NCI-H2227 treated with DMSO at 0.1 percent for 48 hours (cell line): ENCODE results near the gene ARID3C.
"Not testable (repeated sequence)": the region's sequence is repeated elsewhere in the genome, so short reads cannot be mapped to it uniquely, and the experiment has no call there.

ENCODE experiments used
- DNase-seq: peaks from one replicate; lab custom pipeline; 2025; lab: John Stamatoyannopoulos, UW

The ARID3C gene

GRCh38 chr9:34652602-34653000 is 23.7 kb upstream of the ARID3C start:
- no peak for DNase-seq

GRCh38 chr9:34651876-34652601 is 23.2 kb upstream of the ARID3C start, which contains the start of gene IL11RA:
IL11RA (plus strand) TSS chr9:34652185; CDS start chr9:34655218, 3,033 bp downstream.
- no peak for DNase-seq

DNA sequence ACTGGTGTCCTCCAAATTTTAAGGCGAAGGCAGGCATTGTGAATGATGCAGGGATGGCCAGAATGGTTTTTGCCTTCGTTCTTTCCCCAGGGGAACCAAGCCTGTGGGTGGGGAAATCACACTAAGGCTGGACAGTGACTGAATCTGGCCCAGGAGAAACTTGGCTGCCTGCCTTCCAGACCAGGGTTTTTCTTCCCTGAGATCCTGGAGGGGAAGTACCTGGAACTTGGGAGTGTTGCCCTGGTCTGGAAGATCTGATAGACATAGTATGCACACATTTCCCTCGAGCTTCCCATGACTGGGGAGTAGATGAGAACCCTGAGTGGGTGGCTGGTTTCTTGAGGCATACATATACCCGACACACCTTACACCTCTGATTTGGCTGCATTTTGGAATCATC is 22.5 kb upstream of the ARID3C start:
- DNase-seq, result no peak

DNA sequence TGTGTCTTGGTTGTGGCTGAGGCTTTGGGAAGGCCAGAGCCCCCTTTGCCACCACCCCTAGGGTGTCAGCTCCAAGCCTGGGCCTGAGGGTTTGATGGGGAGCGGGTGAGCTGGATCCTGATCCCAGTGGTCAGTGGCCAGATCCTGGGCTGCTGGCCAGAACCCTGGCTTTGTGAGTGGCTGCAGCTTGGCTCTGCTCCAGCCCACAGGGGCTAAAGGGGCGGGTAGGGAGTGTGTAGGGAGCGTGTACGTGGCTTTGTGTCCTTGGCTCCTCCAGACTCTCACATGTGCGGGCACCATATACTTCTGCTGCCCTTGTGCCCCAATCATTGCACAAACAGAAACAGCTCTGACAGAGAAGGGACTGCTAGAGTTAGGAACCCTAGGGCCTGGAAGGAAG is 21.9 kb upstream of the ARID3C start:
- DNase-seq, result no peak

DNA sequence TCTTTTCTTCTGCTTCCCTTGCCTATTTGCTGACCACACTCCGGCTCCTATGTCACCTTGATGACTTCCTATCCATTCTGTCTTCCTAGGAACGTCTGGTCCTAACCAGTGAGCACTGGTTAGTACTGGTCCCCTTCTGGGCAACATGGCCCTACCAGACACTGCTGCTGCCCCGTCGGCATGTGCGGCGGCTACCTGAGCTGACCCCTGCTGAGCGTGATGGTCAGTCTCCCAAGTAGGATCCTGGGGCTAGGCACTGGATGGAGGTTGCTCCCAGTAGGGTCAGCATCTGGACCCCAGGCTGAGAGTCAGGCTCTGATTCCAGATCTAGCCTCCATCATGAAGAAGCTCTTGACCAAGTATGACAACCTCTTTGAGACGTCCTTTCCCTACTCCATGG is 19.8 kb upstream of the ARID3C start:
- DNase-seq, result no peak

DNA sequence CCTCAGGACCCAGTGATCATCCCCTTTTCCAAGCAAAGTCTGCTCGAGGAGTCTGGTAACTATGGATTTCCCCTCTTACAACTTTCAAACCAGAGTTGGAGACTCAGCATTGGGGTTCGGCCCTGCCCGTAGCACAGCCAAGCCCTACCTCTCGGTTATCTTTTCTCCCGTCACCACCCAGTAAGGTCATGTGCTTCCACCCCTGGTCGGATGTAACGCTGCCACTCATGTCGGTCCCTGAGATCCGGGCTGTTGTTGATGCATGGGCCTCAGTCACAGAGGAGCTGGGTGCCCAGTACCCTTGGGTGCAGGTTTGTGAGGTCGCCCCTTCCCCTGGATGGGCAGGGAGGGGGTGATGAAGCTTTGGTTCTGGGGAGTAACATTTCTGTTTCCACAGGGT is 18.8 kb upstream of the ARID3C start:
- DNase-seq, result no peak

GRCh38 chr9:34647084-34647403 is 18.2 kb upstream of the ARID3C start:
- no peak for DNase-seq

GRCh38 chr9:34646211-34647083 is 17.6 kb upstream of the ARID3C start, which contains the start of gene GALT:
GALT (plus strand) TSS chr9:34646675; CDS start chr9:34646705, 30 bp downstream.
- peak; percentile 84 for DNase-seq

GRCh38 chr9:34644766-34645314 is 16.0 kb upstream of the ARID3C start:
- DNase-seq, result no peak

DNA sequence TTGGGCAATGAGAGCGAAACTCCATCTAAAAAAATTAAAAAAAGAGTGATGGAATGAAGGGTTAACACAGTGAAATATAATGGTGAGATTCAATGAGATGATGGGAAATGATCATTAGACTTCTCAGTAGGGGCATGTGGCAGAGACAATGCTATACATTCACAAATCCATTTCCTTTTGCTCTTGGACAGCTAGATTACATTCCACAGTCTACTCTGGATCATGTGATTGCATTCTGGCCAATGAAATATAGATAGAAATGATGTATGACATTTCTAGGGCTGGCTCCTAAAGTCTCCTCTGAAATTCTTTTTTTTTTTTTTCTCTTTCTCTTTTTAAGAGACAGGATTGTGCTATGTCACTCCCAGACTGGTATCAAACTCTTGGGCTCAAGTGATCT is 13.8 kb upstream of the ARID3C start:
- no peak for DNase-seq

- DNase-seq, result not testable (repeated sequence)
These were observed 10.5 kb upstream of the ARID3C start for GRCh38 chr9:34639322-34639721.

DNA sequence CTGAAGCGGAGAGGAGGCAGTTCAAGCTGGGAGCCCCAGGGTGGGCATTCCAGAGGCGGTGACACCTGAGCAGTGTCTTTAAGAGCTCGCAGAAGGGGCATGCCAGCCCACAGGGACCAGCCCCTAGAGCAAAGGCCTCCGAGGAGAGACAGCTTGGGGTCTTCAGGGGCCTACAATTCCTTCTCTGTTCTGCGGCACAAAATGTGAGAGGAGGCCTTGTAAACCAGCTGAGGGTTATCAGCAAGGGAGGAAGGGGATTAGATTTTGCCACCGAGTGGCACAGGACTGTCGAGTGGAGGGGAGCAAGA is 9.2 kb upstream of the ARID3C start:
- no peak for DNase-seq

GRCh38 chr9:34637356-34638137 is 8.7 kb upstream of the ARID3C start, which contains the start of gene SIGMAR1:
SIGMAR1 (minus strand) TSS chr9:34637787; CDS start chr9:34637697, 90 bp downstream.
- peak; percentile 78 for DNase-seq

DNA sequence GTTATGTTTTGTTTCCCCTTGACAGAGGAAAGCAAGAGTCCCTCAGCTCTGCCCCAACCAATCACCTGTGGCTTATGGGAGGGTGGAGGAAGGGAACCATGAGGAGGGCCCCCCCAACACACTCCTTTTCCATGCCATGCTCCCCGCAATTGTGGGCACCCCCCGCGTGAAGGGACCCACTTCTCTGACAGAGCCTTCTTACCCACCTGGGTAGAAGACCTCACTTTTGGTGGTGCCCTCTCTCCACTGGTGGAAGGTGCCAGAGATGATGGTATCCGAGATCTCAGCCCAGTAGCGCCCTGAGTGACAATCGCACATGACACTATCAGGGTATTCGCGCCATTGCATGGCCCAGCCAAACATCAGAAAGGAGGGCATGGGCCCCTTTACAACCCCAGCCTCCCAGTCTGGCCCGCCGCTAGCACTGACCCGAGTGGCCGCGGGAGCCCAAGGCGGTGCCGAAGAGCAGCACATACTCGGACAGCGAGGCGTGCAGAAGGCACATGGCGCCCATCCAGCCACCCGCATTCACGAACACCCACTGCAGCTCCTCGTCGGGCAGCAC is 8.0 kb upstream of the ARID3C start:
- no peak for DNase-seq

DNA sequence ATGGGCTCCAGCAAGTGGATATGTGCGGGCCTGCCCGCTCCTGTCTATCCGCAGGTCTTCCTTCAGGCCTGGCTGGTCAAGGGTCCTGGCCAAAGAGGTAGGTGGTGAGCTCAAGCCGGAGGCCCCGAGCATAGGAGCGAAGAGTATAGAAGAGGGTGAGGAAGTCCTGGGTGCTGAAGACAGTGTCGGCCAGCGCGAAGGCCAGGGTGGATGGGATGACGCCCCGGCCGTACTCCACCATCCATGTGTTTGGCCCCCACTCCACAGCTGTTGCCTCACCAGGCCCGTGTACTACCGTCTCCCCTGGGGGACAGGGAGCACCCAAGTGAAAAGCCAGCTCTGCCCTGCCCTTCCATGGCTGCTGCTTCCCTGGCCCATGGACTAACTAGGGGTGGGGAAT is 6.7 kb upstream of the ARID3C start:
- no peak for DNase-seq

DNA sequence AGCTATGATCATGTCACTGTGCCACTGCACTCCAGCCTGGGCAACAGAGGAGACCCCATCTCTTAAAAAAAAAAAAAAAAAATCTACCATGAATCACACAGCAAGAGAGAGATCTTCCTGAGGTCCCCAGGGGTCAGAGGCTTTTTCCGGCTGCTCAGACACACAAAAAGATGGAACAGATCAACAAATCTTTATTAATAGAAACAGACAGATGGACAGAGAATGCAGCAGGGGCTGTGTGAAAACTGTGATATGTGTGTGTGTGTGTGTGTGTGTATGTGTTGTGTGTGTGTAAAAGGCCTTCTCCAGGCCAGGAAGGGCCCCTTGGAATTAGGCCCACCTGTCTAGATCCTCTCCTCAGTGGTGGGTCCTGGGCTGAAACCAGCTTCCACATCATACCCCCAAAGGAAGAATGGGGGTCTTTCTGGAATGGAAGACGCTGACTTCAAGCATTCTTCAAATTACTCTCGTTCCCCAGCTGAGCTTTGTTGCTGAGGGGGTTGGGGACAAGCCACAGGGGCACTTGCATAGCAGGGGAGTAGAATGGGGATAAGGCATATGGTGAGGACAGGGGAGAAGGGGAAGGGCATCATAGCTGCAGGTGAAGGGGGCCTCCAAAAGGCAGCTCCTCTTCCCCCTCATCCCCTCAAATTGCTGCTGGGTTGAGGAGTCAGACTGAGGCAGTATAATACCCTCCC is 5.8 kb upstream of the ARID3C start:
- no peak for DNase-seq

- DNase-seq, result peak; percentile 62
These were observed 5.1 kb upstream of the ARID3C start for GRCh38 chr9:34633851-34634550.

GRCh38 chr9:34633166-34633565 is 4.3 kb upstream of the ARID3C start:
- DNase-seq, result no peak

DNA sequence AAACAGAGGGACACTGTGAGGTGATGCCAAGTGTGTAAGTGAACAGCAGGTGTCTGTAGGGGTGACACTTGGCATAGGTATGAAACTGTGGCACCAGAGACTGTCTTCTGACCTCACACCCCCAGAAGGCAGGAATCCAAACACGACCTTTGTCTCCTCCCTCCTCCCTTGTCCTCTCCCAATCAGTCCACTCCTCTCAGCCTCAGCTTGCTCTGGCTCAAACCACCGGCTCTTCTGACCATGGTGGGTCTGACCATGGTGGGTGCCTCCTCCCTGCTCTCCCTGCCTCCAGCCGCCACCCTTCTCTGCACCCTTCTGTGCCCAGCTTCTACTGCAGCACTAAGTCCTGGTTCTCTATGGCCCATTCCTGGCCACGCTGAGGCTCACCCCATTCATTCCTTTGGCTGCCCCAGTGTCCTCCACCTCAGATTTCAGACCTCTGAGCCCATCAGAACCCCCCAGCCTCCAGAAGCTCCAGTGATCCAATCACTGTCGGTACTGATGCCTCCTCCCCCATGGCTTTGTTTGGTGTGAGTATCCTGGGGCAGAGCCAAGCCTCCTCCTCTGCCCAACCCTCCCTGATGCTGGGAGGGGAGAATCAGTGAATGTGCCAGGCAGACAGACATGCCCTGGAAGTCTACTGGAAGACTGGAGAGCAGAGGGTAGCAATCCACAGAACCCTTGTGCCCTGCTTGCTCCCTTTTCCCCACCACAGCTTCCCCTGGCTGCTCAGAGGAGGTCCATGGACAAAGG is 1.7 kb upstream of the ARID3C start:
- no peak for DNase-seq

- DNase-seq, result no peak
These were observed 584 bp upstream of the ARID3C start for GRCh38 chr9:34629491-34629808.
